Bronchial epithelial cell (primary cell): ENCODE data around the gene ZBTB17. TPM values are rescaled to one million over a fixed set of nuclear protein-coding genes. Genes with fewer than 3 reads are reported as not detected.
"Not testable (repeated sequence)": the region's sequence is repeated elsewhere in the genome, so short reads cannot be mapped to it uniquely, and the experiment has no call there.

Source experiments
- DNase-seq: peaks from one replicate; pipeline ENCODE4 v3.0.0-alpha.2; 2010; ENCODE audit warnings: low read depth
- FAIRE-seq: peaks from 2 replicates; lab custom pipeline; 2011; peaks lifted over from hg19 to GRCh38; lab: Jason Lieb, UNC
- H3K27me3 ChIP-seq: 2 replicates; pipeline ENCODE4 v1.5.1; 2011; ENCODE audit warnings: low read length; ENCODE audit not compliant: control insufficient read depth, insufficient read depth
- H3K36me3 ChIP-seq: 2 replicates; pipeline ENCODE4 v1.5.1; 2011; ENCODE audit warnings: low read length; ENCODE audit not compliant: control insufficient read depth, insufficient read depth
- H3K4me3 ChIP-seq: 2 replicates; pipeline ENCODE4 v1.5.1; 2011; ENCODE audit warnings: mild to moderate bottlenecking, low read depth, low read length, control low read depth
- CTCF ChIP-seq: IDR thresholded peaks from 2 replicates; pipeline ENCODE4 v1.5.1; 2011; ENCODE audit warnings: mild to moderate bottlenecking, moderate library complexity, low read length, control low read depth, inconsistent platforms; ENCODE audit not compliant: insufficient read depth, severe bottlenecking
- total RNA-seq: library from RNA; depleted of rRNA; stranded (reverse); fragments of >200 nt; gene quantifications from 2 replicates; pipeline ENCODE4 v1.2.1, GENCODE V29; 2014

The ZBTB17 gene
- total RNA-seq, 1 donor from 2014 or later = 33.7 TPM

GRCh38 chr1:15916916-15917315 lies 59.0 kb downstream of the ZBTB17 start:
- TF ChIP-seq CTCF = no peak
- no peak for FAIRE-seq
- Histone ChIP-seq H3K27me3 (no peaks in the 10 kb centered on the region), H3K4me3 (no peak overlapping the region), H3K36me3 (peaks cover 10% of the 10 kb centered on the region)
- no peak for DNase-seq

GRCh38 chr1:15916417-15916816 lies 59.5 kb downstream of the ZBTB17 start:
- Histone ChIP-seq H3K36me3 (peaks cover 9% of the 10 kb centered on the region), H3K27me3 (no peaks in the 10 kb centered on the region), H3K4me3 (no peak overlapping the region)
- DNase-seq (peak; percentile 70), FAIRE-seq (no peak)
- no peak for TF ChIP-seq CTCF

DNA sequence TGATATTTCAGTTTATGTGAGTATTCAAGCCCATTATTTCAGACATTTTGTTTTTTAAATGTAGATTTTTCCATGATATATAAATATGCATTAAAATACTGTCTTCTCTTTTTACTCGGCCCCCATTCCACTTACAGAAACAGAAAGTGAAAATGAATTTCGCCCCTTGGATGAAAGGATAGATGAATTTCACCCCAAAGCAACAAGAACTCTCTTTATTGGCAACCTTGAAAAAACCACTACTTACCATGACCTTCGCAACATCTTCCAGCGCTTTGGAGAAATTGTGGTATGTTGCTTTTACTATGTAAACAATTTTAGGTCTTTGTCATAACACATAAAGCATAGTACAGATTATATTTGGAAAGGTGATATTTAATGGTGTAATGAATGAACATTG lies 59.9 kb downstream of the ZBTB17 start:
- Histone ChIP-seq H3K36me3 (peaks cover 8% of the 10 kb centered on the region), H3K27me3 (no peaks in the 10 kb centered on the region), H3K4me3 (no peak overlapping the region)
- TF ChIP-seq CTCF = no peak
- FAIRE-seq (no peak), DNase-seq (no peak)

DNA sequence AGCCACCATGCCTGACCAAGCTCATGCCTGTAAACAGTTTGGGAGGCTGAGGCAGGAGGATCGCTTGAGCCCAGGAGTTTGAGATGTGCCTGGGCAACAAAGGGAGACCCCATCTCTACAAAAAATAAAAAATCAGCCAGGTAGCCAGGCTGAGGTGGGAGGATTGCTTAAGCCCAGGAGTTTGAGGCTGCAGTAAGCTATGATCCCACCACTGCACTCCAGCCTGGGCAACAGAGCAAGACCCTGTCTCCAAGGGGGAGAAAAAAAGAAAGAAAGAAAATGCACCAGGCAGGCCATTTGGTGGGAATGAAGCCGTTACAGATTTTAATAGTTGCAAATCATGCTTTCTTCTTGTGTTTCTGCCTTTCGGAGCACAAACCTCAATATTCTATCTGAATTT lies 62.3 kb downstream of the ZBTB17 start:
- not testable (repeated sequence) for H3K27me3 ChIP-seq, H3K4me3 ChIP-seq, FAIRE-seq, H3K36me3 ChIP-seq, DNase-seq

DNA sequence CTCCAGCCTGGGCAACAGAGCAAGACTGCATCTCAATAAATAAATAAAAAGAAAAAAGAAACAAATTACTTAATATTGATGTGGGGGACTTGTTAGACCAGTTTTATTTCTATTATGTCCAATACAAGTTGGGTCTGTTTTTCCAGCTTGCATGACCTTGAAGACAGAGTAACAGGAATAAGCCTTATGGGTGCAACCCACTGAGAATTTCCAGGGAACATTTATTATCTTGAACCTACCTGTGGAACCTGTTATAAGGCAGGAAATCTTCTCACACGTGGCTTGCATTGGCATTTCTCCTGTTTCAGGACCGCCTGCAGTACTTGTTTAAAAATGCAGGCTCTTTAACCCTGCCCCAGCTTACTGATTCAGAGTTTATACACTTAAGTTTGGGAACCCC lies 64.0 kb downstream of the ZBTB17 start:
- DNase-seq (peak; percentile 29), FAIRE-seq (no peak)
- H3K36me3 ChIP-seq = peaks cover 6% of the 10 kb centered on the region
- no peak for TF ChIP-seq CTCF
- H3K4me3 ChIP-seq = no peak overlapping the region
- H3K27me3 ChIP-seq = no peaks in the 10 kb centered on the region

- Histone ChIP-seq H3K36me3 (peaks cover 5% of the 10 kb centered on the region), H3K4me3 (no peak overlapping the region), H3K27me3 (no peaks in the 10 kb centered on the region)
- no peak for FAIRE-seq
- no peak for TF ChIP-seq CTCF
- no peak for DNase-seq
Observed at GRCh38 chr1:15911141-15911540, 64.8 kb downstream of the ZBTB17 start.
